ENCODE data around the gene LHFPL5.

DNA sequence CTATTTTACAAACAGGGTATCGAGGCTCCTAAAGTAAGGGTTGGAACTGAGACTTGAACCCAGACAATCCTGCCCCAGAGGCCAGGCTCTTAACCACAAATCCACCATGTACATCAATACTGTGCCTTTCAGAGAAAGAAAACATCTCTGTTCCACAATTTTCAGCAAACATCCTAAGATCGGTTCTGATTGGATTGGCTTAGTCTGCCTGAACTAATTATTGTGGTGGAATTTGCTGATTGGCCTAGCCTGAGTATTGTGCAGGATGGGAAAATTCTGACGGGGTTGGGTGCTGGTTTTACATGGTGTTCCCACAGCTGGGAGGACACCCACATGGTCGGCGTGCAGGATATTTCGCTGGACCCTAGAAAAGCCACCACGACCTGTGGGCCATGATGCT lies 24.4 kb upstream of the LHFPL5 start, which contains the start of gene CLPSL1:
- TF ChIP-seq, protein P1, sequence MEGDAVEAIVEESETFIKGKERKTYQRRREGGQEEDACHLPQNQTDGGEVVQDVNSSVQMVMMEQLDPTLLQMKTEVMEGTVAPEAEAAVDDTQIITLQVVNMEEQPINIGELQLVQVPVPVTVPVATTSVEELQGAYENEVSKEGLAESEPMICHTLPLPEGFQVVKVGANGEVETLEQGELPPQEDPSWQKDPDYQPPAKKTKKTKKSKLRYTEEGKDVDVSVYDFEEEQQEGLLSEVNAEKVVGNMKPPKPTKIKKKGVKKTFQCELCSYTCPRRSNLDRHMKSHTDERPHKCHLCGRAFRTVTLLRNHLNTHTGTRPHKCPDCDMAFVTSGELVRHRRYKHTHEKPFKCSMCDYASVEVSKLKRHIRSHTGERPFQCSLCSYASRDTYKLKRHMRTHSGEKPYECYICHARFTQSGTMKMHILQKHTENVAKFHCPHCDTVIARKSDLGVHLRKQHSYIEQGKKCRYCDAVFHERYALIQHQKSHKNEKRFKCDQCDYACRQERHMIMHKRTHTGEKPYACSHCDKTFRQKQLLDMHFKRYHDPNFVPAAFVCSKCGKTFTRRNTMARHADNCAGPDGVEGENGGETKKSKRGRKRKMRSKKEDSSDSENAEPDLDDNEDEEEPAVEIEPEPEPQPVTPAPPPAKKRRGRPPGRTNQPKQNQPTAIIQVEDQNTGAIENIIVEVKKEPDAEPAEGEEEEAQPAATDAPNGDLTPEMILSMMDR (IDR thresholded peaks at IDR 0.05; ENCODE audit: borderline replicate concordance, extremely low read depth, low read length, poor library complexity, severe bottlenecking), result no peak
- TF ChIP-seq EZH2 (IDR thresholded peaks at IDR 0.05; ENCODE audit: borderline replicate concordance, low read depth, low read length, severe bottlenecking), result no peak

Data from DND-41 (cell line).